Epidermal melanocyte (primary cell): Measurements from ENCODE around the gene GSTT2.

ENCODE experiments used
- DNase-seq: peaks from one replicate; pipeline ENCODE4 v3.0.0; 2011; ENCODE audit warnings: low spot score; ENCODE audit not compliant: insufficient read length

Gene GSTT2

DNA sequence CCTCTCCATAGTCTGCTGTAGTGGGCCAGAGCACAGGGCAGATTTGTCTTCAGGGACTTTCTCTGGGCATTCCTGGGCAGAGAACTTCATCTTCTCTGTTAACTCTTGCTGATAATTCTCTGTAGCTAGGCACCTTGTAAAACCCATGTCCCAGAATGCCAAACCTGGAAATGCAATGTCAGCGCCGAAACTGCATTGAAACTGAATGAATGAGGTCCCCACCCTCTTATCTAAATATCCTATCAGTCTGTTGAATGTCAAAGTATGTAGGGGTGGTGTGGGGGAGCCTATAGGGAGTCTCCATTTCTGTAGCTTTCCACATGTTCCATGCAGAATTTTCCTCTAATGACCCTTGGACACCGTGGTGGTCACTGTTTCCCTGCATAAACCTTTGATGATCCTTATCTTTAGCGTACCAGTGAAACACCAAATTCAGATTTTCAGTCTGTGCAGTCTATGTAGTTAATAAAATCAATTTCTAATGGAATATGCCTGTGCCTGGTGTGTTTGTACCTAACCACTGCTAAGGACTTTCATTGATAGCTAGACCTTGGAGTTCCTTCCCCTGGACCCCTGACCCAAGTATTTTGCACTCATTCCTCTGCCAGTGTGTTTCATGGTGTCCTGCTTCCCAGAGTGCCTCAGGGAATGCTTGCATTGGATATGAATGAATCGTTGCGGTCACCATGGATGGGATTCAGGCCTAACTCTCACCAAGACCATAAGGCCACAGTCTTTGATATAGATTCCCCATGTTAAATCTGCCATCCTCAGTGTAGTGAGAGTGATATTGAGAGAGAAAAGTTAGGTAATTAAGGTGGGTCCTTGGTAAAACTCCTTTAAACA is 28.7 kb downstream of the GSTT2 start:
- no peak for DNase-seq

DNA sequence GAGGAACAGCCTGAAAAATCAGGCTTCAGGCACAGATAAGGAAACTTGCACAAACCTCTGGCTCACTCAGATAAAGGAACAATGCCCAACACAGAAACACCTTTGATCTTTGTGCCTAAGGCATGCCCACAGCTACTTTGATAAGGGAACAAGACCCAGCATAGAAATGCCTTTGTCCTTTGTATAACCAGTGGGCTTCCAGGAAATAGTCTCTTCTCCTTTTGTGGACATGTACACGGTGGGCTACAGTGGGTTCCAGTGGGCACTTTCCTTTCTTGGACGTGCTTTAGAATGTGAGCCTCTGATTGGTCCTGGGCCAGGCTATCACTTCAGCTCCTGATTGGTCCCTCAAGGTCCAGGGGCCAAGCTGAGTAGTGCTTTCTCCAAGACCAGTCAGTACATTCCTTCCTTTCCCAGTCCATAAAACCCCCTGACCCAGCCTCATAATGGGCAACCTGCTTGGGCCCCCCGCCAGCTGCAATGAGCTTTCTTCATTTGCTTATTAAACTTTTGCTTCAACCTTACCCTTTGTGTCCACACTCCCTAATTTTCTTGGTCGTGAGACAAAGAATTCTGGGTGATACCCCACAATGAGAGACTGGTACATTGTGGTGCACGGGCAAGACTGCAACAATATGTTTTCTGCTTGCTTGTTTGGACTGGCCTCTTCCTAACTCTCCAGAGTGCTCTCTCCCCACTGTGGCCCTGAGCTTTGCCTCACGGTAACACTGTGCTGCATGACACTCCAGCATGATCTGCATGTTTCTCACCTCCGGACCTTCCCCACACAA is 29.5 kb downstream of the GSTT2 start:
- DNase-seq: no peak

DNA sequence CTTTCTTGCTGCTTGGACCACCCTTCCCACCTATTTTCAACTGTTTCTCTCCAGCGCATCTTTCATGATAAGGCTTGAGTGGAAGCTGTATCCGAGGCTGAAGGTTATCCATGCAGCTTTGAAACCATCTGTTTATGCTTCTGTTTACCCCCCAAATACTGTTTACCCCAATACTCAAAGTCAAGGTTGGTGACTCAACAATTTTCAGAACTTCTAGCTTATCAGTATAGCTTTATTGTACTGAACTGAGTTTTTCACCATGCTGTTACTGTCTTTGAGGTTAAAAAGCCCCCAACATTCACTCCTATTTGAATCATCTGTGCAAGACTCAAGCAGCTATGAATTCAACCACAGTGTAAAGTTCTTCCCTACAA is 30.1 kb downstream of the GSTT2 start:
- DNase-seq: no peak

DNA sequence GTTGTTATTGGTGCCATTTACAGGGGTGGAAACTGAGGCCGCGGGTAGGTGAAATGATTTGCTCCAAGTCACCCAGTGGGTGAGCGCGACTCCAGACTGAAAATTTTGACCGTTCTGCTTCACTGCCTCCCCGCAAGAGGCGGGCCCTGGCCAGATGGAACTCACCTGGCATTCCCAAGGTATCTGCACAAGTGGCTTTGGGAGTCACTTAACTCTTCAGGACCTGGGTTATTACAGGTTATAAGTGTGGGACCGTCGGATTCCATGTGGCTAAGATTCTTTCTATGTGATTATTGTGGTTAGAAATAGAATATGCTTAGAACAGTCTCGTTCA is 31.8 kb downstream of the GSTT2 start:
- no peak for DNase-seq

DNA sequence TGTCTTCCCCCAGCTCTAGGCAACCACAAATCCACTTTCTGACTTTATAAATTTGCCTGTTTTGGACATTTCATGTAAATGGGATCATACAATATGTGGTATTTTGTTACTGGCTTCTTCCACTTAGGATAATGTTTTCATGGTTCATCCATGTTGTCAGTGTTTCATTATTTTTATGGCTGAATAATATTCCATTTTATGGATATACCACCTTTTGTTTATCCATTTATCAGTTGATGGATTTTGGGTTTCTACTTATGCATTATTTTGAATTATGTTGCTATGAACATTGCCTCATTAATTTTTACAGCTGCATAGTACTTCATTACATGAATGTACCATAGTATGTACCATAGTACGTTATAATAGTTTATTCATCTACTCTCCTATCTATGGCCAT is 36.2 kb downstream of the GSTT2 start:
- no peak for DNase-seq

DNA sequence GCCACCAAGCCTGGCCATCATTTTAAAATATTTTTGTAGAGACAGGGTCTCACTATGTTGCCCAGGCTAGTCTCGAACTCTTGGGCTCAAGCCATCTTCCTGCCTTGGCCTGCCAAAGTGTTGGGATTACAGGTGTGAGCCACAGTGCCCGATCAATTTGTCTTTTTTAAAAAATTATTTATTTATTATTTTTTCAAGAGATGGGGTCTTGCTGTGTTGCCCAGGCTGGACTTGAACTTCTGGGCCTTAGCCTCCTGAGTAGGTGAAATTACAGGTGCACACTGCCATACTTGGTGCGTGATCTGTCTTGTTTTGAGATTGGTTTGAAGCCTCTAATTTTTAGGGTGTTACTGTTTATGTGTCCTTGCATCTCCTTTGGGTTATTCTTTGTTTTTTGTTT is 41.4 kb downstream of the GSTT2 start:
- no peak for DNase-seq

DNA sequence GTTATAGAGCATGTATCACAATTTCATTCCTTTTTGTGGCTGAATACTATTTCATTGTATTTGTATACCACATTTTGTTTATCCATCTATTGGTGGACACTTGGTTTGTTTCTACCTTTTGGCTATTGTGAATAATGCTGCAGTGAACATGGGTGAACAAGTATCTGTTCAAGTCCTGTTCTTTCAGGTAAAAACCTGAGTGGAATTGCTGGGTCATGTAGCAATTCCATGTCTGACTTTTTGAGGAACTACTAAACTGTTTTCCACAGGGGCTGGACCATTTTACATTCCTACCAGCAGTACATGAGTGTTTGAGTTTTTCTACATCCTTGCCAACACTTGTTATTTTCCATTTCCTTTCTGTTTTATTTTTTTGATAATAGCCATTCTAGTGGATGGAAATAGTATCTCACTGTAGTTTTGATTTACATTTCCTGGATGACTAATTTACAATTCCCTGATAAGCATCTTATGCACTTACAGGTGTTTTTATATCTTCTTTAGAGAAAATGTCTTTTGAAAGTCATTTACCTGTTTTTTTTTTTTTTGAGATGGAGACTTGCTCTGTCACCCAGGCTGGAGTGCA is 43.4 kb downstream of the GSTT2 start:
- no peak for DNase-seq

DNA sequence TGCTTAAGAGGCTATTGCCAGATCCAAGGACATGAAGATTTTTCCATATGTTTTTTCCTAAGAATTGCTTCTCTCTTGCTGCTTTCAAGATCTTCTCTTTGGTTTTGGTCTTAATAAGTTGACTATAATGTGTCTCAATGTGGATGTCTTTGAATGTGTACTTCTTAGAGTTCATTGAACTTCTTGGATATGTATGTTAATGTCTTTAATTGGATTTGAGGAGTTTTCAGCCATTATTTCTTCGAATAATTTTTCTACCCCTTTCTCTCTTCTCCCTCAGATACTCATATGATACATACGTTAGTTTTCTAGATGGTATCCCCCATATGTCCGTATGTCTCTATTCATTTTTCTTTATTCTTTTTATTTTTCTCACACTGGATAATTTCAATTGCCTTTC is 44.4 kb downstream of the GSTT2 start:
- DNase-seq: no peak

DNA sequence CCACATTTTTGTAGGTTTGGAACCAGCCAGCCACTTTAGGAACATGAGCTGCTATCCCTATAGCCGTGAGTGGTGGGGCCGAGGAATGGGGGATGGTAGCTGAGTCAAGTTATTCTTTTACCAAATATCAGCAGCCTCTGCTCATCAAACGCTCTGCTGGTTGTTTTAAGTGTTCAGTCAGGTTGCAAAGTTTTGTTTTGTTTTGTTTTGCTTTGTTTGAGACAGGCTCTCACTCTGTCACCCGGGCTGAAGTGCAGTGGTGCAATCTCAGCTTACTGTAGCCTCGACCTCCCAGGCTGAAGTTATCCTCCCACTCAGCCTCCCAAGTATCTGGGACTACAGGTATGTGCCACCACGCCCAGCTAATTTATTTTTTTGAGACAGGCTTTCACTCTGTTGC is 45.5 kb downstream of the GSTT2 start:
- no peak for DNase-seq

DNA sequence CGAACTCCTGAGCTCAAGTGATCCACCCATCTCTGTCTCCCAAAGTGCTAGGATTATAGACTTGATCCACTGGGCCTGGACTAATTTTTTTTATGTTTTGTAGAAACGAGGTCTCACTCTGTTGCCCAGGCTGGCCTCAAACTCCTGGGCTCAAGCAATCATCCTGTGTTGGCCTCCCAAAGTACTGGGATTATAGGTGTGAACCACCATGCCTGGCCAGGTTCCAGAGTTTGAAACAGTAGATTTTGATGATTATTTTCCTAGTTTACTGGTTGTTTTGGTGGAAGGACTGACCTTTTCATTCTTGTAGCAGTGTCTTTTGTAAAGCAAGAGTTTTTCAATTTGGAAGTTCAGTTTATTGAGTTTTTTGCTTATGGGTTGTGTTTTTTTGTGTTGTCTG is 46.1 kb downstream of the GSTT2 start:
- no peak for DNase-seq

DNA sequence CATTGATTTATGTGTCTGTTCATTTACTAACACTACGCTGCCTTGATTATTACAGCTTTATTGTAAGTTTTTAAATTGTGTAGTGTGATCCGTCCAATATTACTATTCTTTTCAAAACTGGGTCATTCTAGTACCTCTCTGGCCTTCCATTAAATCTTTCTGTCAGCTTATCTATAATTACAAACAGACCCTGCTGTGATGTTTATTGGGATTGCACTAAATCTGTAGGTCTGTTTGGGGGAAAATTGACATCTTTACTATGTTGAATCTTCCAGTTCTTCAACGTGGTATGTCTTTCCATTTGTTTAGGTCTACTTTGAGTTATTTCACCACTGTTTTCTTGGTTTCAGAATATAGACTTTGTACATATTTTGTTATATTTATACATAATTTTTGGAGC is 46.8 kb downstream of the GSTT2 start:
- no peak for DNase-seq

DNA sequence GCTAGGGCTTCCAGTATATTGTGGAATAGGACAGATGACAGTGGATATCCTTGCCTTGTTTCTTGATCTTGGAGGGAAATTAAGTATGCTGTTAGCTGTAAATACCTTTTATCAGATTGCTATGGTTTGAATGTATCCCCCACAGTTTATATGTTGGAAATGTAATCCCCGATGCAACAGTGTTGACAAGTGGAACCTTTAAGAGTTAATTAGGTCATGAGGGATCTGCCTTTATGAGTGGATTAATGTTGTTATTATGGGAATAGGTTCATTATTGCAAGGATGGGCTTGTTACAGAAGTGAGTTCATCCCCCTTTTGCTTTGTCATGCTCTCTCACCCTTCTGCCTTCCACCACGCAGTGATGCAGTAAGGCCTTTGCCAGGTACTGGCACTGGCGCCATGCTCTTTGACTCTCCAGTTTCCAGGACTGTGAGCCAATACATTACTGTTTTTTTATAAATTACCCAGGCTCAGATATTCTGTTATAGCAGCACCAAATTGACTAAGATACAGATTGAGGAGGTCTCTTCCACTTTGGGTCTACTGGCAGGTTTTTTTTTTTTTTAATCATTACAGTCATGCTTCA is 47.5 kb downstream of the GSTT2 start:
- no peak for DNase-seq

DNA sequence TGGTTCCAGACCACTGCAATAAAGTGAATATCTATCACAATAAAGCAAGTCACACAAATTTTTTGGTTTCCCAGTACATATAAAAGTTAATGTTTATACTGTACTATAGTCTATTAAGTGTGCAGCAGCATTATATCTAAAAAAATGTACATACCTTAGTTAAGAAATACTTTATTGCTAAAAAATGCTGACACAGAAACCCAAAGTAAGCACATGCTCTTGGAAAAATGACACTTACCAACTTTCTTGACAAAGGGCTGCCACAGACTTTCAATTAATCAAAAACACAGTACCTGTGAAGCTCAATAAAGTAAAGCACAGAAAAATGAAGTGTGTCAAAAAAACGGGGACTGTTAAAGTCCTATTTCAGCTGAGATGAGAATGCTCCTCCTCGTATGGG is 48.1 kb downstream of the GSTT2 start:
- DNase-seq: no peak

DNA sequence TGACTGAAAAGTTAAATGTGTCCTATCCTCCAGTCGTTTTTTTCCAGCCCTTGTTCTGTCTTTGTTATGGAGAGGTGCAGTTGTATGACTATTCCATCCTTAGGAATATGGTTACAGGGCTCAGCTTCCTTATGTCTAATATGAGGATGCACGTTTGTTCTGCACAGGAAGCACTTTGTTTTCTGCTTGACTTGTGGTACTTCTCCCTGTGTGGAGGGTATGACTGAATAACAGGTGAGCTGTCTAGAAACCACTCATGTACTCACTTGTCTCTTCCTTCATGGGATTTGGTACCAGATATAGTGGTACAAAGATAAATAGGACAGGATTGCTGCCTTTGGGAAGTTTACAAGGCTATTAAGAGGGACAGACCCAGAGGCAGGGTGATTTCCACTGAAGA is 48.6 kb downstream of the GSTT2 start:
- no peak for DNase-seq

DNA sequence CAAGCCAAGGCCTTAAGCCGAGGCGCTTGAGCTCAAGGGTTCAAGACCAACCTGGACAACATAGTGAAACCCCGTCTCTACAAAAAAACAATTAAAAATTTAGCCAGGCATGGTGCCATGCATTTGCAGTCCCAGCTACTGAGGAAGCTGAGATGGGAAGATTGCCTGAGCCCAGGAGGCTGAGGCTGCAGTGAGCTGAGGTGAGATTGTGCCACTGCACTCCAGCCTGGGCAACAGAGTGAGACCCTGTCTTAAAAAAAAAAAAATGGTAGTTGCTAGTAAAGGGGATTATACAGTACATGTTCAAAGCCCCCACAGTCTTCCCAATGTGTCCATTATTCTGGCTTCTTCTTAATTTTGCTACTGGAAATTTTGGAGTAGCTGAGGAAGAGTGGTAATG is 49.4 kb downstream of the GSTT2 start:
- no peak for DNase-seq

DNA sequence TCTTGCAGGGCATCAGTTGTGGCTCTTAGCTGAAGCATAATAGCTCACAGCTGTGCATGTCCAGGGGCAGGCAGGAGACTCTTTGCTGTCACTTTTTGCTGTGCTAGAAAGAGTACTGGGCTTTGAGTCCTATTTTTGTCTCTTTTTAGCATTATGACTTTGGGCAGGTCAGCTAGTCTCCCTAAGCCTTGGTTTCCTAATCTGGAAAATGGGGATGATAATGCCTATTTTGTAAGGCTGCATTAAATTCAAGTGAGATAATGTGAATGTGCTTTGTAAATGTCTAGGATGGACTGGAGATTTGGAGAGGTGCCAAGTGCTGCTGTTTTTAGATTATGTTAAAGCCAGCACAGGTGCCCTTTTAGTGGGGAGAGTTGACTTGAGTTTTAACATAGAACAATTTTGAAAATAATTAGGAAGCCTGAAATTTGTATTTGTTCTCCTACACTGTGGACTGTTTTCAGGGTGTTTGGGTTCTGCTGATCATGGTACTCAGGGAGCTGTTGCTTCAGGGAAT is 50.3 kb downstream of the GSTT2 start:
- DNase-seq: no peak
